HCT116 (cell line): ENCODE data around the gene SLC35F1.

Source experiments
- EZH2 ChIP-seq: fragments of 200-600 bp; sonication (generic); IDR thresholded peaks from 2 replicates; pipeline ENCODE4 v1.6.1; 2017; ENCODE audit warnings: antibody characterized with exemption, mixed run types
- POLR2AphosphoS5 ChIP-seq: IDR thresholded peaks from 2 replicates; pipeline ENCODE4 v1.6.1; 2011; ENCODE audit warnings: mild to moderate bottlenecking, low read depth, low read length, moderate library complexity
- TF ChIP-seq, protein P1 (sequence below), 3 experiments: fragments of 200-600 bp in 1 of 3; sonication (generic) in 1 of 3; IDR thresholded peaks in 2 of 3; conservative IDR thresholded peaks in 1 of 3; 2 replicates each; pipeline ENCODE4 v1.5.1; 2012 to 2017; ENCODE audit warnings: low read depth in 2 of 3, low read length in 2 of 3, antibody characterized with exemption in 1 of 3, borderline replicate concordance in 1 of 3, control low read depth in 1 of 3, mild to moderate bottlenecking in 1 of 3, mixed read lengths in 1 of 3, mixed run types in 1 of 3, moderate library complexity in 1 of 3; ENCODE audit not compliant: insufficient read depth in 1 of 3

DNA sequence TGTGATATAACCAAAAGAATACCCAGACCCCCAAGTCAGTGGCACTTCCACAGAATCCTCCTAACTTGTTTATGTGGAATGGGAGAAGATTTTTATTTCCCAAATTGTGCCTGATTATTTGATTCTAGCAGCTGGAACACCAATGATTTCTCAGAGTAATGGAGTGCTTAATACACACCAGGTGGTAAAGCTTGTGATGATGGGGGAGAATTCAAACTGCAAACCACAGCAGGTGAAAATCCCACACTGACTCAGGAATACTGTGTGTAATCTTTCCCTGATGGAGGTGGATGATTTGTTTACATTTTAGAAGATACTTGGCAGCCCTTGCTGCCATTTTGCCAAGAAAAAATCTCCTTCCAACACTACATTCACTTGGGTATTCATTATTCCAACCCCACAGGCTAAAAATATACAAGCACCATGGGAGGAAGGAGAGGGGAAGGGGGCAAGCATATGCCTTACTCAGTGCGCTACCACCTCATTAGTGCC is 428.3 kb downstream of the SLC35F1 start:
- TF ChIP-seq, protein P1, sequence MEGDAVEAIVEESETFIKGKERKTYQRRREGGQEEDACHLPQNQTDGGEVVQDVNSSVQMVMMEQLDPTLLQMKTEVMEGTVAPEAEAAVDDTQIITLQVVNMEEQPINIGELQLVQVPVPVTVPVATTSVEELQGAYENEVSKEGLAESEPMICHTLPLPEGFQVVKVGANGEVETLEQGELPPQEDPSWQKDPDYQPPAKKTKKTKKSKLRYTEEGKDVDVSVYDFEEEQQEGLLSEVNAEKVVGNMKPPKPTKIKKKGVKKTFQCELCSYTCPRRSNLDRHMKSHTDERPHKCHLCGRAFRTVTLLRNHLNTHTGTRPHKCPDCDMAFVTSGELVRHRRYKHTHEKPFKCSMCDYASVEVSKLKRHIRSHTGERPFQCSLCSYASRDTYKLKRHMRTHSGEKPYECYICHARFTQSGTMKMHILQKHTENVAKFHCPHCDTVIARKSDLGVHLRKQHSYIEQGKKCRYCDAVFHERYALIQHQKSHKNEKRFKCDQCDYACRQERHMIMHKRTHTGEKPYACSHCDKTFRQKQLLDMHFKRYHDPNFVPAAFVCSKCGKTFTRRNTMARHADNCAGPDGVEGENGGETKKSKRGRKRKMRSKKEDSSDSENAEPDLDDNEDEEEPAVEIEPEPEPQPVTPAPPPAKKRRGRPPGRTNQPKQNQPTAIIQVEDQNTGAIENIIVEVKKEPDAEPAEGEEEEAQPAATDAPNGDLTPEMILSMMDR (IDR thresholded peaks at IDR 0.05 in 2 of 3, conservative IDR thresholded peaks at IDR 0.05 in 1 of 3; ENCODE audit: borderline replicate concordance in 1 of 3, insufficient read depth in 1 of 3, low read depth in 2 of 3, low read length in 2 of 3) = no peak
- TF ChIP-seq EZH2 = no peak
- TF ChIP-seq POLR2AphosphoS5 = no peak
